ENCODE measurements around the gene SLC7A10.

SLC7A10 gene

DNA sequence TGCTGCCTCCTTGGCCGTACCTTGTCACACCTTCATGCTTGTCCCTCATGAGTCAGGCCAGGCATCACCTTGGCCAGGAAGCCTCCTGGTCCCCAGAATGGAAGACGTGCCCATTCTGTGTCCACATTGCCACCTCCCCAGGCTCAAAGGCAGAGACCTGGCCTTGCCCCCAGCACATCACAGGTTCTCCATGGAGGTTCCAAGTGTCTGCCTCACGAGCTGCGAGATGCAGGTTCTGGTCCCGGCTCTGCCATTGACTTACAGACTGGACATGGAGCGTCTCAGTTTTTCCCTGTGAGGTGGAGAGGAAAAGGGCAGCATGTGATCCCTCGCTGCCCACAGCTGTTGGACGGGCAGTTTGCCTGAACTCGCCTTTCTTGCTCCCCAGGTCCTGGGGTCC is 9.1 kb upstream of the SLC7A10 start:
- H3K79me2 ChIP-seq (ENCODE audit: control insufficient read depth, insufficient read depth, low read length), result no peaks in the 10 kb centered on the region
- DNase-seq, result no peak
- no peak overlapping the region for H3K4ac ChIP-seq (ENCODE audit: low read depth, low read length)
- no peak overlapping the region for H3K4me3 ChIP-seq (ENCODE audit: low read length)
- WGBS (ENCODE audit: extremely low coverage, insufficient coverage, low lambda C conversion rate), result no CpG with 5 or more reads among the region's 9 CpGs
- no peak overlapping the region for H3K56ac ChIP-seq (ENCODE audit: low read length)
- H3K4me1 ChIP-seq (ENCODE audit: control insufficient read depth, low read depth, low read length), result no peaks in the 10 kb centered on the region
- H3K27ac ChIP-seq (ENCODE audit: low read depth, low read length), result no peak overlapping the region
- H3K4me2 ChIP-seq (ENCODE audit: low read length), result no peak overlapping the region
- H3K18ac ChIP-seq (ENCODE audit: low read length), result no peak overlapping the region
- no peak overlapping the region for H4K8ac ChIP-seq (ENCODE audit: low read depth, low read length)
- no peak overlapping the region for H2BK5ac ChIP-seq (ENCODE audit: low read length)
- no peak overlapping the region for H2BK120ac ChIP-seq (ENCODE audit: low read depth, low read length)
- H2BK15ac ChIP-seq (replicated peaks; ENCODE audit: low read depth), result no peak overlapping the region
- H2AK5ac ChIP-seq (ENCODE audit: low read length), result no peak overlapping the region
- no peaks in the 10 kb centered on the region for H3K36me3 ChIP-seq (ENCODE audit: control insufficient read depth, insufficient read depth, low read length)
- no peak overlapping the region for H3K23ac ChIP-seq (ENCODE audit: low read length)
- no peak overlapping the region for H4K5ac ChIP-seq (ENCODE audit: low read length)
- H3K79me1 ChIP-seq (ENCODE audit: low read length), result no peaks in the 10 kb centered on the region
- no peaks in the 10 kb centered on the region for H3K27me3 ChIP-seq (ENCODE audit: insufficient read depth, low read length, poor library complexity)
- H3K9ac ChIP-seq (ENCODE audit: low read length), result no peak overlapping the region

DNA sequence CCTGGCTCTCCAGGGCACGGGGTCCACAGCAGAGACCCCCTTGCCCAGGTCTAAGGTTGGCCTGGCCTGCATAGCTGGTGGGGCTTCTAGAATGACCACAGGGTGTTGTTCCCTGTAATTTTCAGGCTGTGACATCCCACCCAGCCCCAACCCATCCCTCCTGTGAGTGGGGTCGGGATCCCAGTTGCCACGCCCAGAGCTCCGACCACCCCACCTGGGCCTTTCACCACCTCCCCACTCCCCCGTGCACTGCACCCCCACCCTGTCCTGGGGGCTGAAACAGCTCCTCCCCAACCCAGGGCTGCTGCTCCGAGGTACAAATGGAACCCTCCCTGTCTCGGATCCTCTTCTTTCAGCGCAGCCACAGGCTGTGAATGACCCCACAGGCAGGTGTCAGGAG is 8.4 kb upstream of the SLC7A10 start:
- no CpG with 5 or more reads among the region's 8 CpGs for WGBS (ENCODE audit: extremely low coverage, insufficient coverage, low lambda C conversion rate)
- no peak for DNase-seq
- Histone ChIP-seq H3K4me2 (ENCODE audit: low read length) (no peak overlapping the region), H3K4me1 (ENCODE audit: control insufficient read depth, low read depth, low read length) (no peaks in the 10 kb centered on the region), H3K4me3 (ENCODE audit: low read length) (no peak overlapping the region), H4K8ac (ENCODE audit: low read depth, low read length) (no peak overlapping the region), H3K79me1 (ENCODE audit: low read length) (no peaks in the 10 kb centered on the region), H3K23ac (ENCODE audit: low read length) (no peak overlapping the region), H3K9ac (ENCODE audit: low read length) (no peak overlapping the region), H3K79me2 (ENCODE audit: control insufficient read depth, insufficient read depth, low read length) (no peaks in the 10 kb centered on the region), H2AK5ac (ENCODE audit: low read length) (no peak overlapping the region), H3K27me3 (ENCODE audit: insufficient read depth, low read length, poor library complexity) (no peaks in the 10 kb centered on the region), H2BK120ac (ENCODE audit: low read depth, low read length) (no peak overlapping the region), H3K56ac (ENCODE audit: low read length) (no peak overlapping the region), H3K36me3 (ENCODE audit: control insufficient read depth, insufficient read depth, low read length) (no peaks in the 10 kb centered on the region), H4K5ac (ENCODE audit: low read length) (no peak overlapping the region), H3K27ac (ENCODE audit: low read depth, low read length) (no peak overlapping the region), H3K18ac (ENCODE audit: low read length) (no peak overlapping the region), H2BK5ac (ENCODE audit: low read length) (no peak overlapping the region), H2BK15ac (replicated peaks; ENCODE audit: low read depth) (no peak overlapping the region), H3K4ac (ENCODE audit: low read depth, low read length) (no peak overlapping the region)

DNA sequence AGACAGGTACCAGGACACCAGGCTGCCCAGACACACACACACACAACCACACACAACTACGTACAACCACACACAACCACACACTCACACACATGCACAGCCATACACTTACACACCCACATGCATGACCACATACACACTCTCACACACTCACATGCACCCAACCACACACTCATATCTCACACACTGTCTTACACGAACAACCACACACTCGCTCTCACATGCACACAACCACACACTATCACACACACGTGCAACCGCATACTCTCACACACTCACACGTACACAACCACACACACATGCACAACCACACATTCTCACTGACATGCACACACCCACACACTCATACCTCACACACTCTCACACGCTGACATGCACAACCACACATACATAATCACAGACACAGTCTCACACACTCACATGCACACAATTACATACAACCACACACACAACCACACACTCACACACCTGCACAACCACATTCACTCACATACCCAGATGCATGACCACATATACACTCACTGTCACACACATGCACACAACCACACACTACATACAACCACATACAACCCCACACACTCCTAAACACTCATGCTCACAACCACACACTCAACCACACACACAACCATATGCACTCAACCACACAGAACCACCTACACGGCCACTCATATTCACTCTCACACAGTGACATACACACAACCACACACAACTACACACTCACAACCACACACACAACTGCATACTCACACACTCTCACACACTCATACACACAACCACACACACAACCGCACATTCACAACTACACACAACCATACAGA is 7.6 kb upstream of the SLC7A10 start:
- H4K5ac ChIP-seq (ENCODE audit: low read length), result no peak overlapping the region
- no peak overlapping the region for H3K9ac ChIP-seq (ENCODE audit: low read length)
- H3K18ac ChIP-seq (ENCODE audit: low read length), result no peak overlapping the region
- no peak overlapping the region for H3K27ac ChIP-seq (ENCODE audit: low read depth, low read length)
- no peak overlapping the region for H3K23ac ChIP-seq (ENCODE audit: low read length)
- no peaks in the 10 kb centered on the region for H3K79me1 ChIP-seq (ENCODE audit: low read length)
- no peak overlapping the region for H2BK120ac ChIP-seq (ENCODE audit: low read depth, low read length)
- no peaks in the 10 kb centered on the region for H3K27me3 ChIP-seq (ENCODE audit: insufficient read depth, low read length, poor library complexity)
- no peak overlapping the region for H2BK5ac ChIP-seq (ENCODE audit: low read length)
- H4K8ac ChIP-seq (ENCODE audit: low read depth, low read length), result no peak overlapping the region
- H2AK5ac ChIP-seq (ENCODE audit: low read length), result no peak overlapping the region
- no peak for DNase-seq
- no peak overlapping the region for H3K4ac ChIP-seq (ENCODE audit: low read depth, low read length)
- no peak overlapping the region for H2BK15ac ChIP-seq (replicated peaks; ENCODE audit: low read depth)
- no peak overlapping the region for H3K4me3 ChIP-seq (ENCODE audit: low read length)
- H3K56ac ChIP-seq (ENCODE audit: low read length), result no peak overlapping the region
- H3K36me3 ChIP-seq (ENCODE audit: control insufficient read depth, insufficient read depth, low read length), result no peaks in the 10 kb centered on the region
- no peak overlapping the region for H3K4me2 ChIP-seq (ENCODE audit: low read length)
- H3K79me2 ChIP-seq (ENCODE audit: control insufficient read depth, insufficient read depth, low read length), result no peaks in the 10 kb centered on the region
- no peaks in the 10 kb centered on the region for H3K4me1 ChIP-seq (ENCODE audit: control insufficient read depth, low read depth, low read length)
- 100% methylated on average over 7 of the region's 9 CpGs for WGBS (ENCODE audit: extremely low coverage, insufficient coverage, low lambda C conversion rate)

DNA sequence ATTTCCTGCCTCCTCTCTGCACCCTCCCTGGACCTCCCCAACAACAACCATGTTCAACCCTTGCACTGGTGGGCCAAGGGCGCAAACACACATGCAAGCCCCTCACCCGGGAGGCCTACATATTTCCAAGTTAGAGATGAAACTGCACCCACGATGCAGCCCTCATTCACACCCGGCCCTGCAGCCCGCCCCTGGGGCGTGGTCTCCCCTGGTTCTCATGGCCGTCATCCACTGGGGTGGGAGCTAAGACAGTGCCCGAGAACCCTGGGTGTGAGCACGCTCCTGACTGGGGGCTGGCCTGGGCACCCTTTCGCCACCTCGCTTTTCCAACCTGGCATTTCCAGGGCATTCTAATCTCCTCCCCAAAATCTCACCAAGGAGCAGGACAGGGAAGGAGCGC is 7.0 kb upstream of the SLC7A10 start:
- Histone ChIP-seq H3K4ac (ENCODE audit: low read depth, low read length) (no peak overlapping the region), H4K8ac (ENCODE audit: low read depth, low read length) (no peak overlapping the region), H4K5ac (ENCODE audit: low read length) (no peak overlapping the region), H3K9ac (ENCODE audit: low read length) (no peak overlapping the region), H3K18ac (ENCODE audit: low read length) (no peak overlapping the region), H2BK5ac (ENCODE audit: low read length) (no peak overlapping the region), H3K27ac (ENCODE audit: low read depth, low read length) (no peak overlapping the region), H3K79me1 (ENCODE audit: low read length) (no peaks in the 10 kb centered on the region), H3K79me2 (ENCODE audit: control insufficient read depth, insufficient read depth, low read length) (no peaks in the 10 kb centered on the region), H2BK120ac (ENCODE audit: low read depth, low read length) (no peak overlapping the region), H3K23ac (ENCODE audit: low read length) (no peak overlapping the region), H2AK5ac (ENCODE audit: low read length) (no peak overlapping the region), H3K56ac (ENCODE audit: low read length) (no peak overlapping the region), H3K27me3 (ENCODE audit: insufficient read depth, low read length, poor library complexity) (no peaks in the 10 kb centered on the region), H2BK15ac (replicated peaks; ENCODE audit: low read depth) (no peak overlapping the region), H3K36me3 (ENCODE audit: control insufficient read depth, insufficient read depth, low read length) (no peaks in the 10 kb centered on the region), H3K4me2 (ENCODE audit: low read length) (no peak overlapping the region), H3K4me1 (ENCODE audit: control insufficient read depth, low read depth, low read length) (no peaks in the 10 kb centered on the region), H3K4me3 (ENCODE audit: low read length) (no peak overlapping the region)
- no CpG with 5 or more reads among the region's 12 CpGs for WGBS (ENCODE audit: extremely low coverage, insufficient coverage, low lambda C conversion rate)
- no peak for DNase-seq

DNA sequence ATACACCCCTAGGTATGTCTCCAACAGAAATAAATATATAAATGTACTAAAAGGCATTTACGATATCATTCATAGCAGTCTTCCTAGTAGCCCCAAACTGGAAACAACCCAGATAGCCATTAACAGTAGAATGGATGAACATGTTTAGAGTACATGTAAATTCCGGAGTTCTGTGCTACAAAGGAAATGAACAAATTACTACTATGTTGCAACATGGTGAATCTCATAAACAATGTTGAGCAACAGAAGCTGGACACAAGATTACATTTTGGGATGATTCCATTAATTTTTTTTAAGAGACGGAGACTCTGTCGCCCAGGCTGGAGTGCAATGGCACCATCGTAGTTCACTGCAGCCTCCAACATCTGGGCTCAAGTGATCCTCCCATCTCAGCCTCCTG is 5.9 kb upstream of the SLC7A10 start:
- peaks cover 1% of the 10 kb centered on the region for H3K27me3 ChIP-seq (ENCODE audit: insufficient read depth, low read length, poor library complexity)
- H2BK120ac ChIP-seq (ENCODE audit: low read depth, low read length), result no peak overlapping the region
- no peak overlapping the region for H2AK5ac ChIP-seq (ENCODE audit: low read length)
- H4K5ac ChIP-seq (ENCODE audit: low read length), result no peak overlapping the region
- no peak overlapping the region for H4K8ac ChIP-seq (ENCODE audit: low read depth, low read length)
- H3K79me2 ChIP-seq (ENCODE audit: control insufficient read depth, insufficient read depth, low read length), result no peaks in the 10 kb centered on the region
- H3K27ac ChIP-seq (ENCODE audit: low read depth, low read length), result no peak overlapping the region
- H3K56ac ChIP-seq (ENCODE audit: low read length), result no peak overlapping the region
- H3K9ac ChIP-seq (ENCODE audit: low read length), result no peak overlapping the region
- no peak overlapping the region for H3K18ac ChIP-seq (ENCODE audit: low read length)
- H3K79me1 ChIP-seq (ENCODE audit: low read length), result no peaks in the 10 kb centered on the region
- H3K23ac ChIP-seq (ENCODE audit: low read length), result no peak overlapping the region
- H3K4me1 ChIP-seq (ENCODE audit: control insufficient read depth, low read depth, low read length), result no peaks in the 10 kb centered on the region
- no peaks in the 10 kb centered on the region for H3K36me3 ChIP-seq (ENCODE audit: control insufficient read depth, insufficient read depth, low read length)
- no CpG with 5 or more reads among the region's 5 CpGs for WGBS (ENCODE audit: extremely low coverage, insufficient coverage, low lambda C conversion rate)
- H3K4ac ChIP-seq (ENCODE audit: low read depth, low read length), result no peak overlapping the region
- no peak overlapping the region for H3K4me3 ChIP-seq (ENCODE audit: low read length)
- no peak overlapping the region for H2BK5ac ChIP-seq (ENCODE audit: low read length)
- H2BK15ac ChIP-seq (replicated peaks; ENCODE audit: low read depth), result no peak overlapping the region
- no peak overlapping the region for H3K4me2 ChIP-seq (ENCODE audit: low read length)
- no peak for DNase-seq

DNA sequence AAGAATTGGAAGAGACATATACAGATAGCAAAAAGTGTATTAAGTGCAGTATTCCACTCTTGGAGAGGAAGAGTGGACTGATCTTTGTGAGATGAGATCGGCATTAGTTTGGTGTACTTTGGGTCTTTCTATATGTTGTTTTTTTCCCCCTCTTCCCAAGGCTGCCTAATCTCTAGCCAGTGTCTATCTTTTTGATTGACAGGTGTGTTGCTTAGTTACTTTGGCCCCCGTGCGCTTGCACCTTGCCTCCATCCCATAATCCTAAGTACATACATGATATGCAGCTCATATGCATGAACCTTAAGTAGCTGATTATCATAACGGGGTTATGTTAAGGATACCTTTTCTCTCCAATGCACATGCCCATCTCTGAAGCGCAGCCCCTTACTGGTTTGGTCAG is 4.3 kb upstream of the SLC7A10 start:
- H3K4me2 ChIP-seq (ENCODE audit: low read length), result no peak overlapping the region
- no peak overlapping the region for H3K23ac ChIP-seq (ENCODE audit: low read length)
- H3K27me3 ChIP-seq (ENCODE audit: insufficient read depth, low read length, poor library complexity), result peaks cover 9% of the 10 kb centered on the region
- no peak overlapping the region for H2BK120ac ChIP-seq (ENCODE audit: low read depth, low read length)
- no peaks in the 10 kb centered on the region for H3K79me2 ChIP-seq (ENCODE audit: control insufficient read depth, insufficient read depth, low read length)
- H3K18ac ChIP-seq (ENCODE audit: low read length), result no peak overlapping the region
- no peaks in the 10 kb centered on the region for H3K4me1 ChIP-seq (ENCODE audit: control insufficient read depth, low read depth, low read length)
- H3K27ac ChIP-seq (ENCODE audit: low read depth, low read length), result no peak overlapping the region
- H3K4me3 ChIP-seq (ENCODE audit: low read length), result no peak overlapping the region
- H3K36me3 ChIP-seq (ENCODE audit: control insufficient read depth, insufficient read depth, low read length), result no peaks in the 10 kb centered on the region
- DNase-seq, result no peak
- no peak overlapping the region for H2BK5ac ChIP-seq (ENCODE audit: low read length)
- H3K4ac ChIP-seq (ENCODE audit: low read depth, low read length), result no peak overlapping the region
- no peaks in the 10 kb centered on the region for H3K79me1 ChIP-seq (ENCODE audit: low read length)
- WGBS (ENCODE audit: extremely low coverage, insufficient coverage, low lambda C conversion rate), result no CpG with 5 or more reads among the region's 5 CpGs
- H3K56ac ChIP-seq (ENCODE audit: low read length), result no peak overlapping the region
- no peak overlapping the region for H2AK5ac ChIP-seq (ENCODE audit: low read length)
- H4K5ac ChIP-seq (ENCODE audit: low read length), result no peak overlapping the region
- no peak overlapping the region for H2BK15ac ChIP-seq (replicated peaks; ENCODE audit: low read depth)
- no peak overlapping the region for H4K8ac ChIP-seq (ENCODE audit: low read depth, low read length)
- H3K9ac ChIP-seq (ENCODE audit: low read length), result no peak overlapping the region
